ENCODE measurements around the gene RAB44. TPM values are rescaled to one million over a fixed set of nuclear protein-coding genes. Genes with fewer than 3 reads are reported as not detected.
A peak's percentile ranks its signal among the peaks of the same experiment; 100 is the strongest.

RAB44 gene
- total and polyA plus RNA-seq, 2 of the 13 experiments (the other 11 are each of a cell fraction or from before 2014, with no cell fraction given) = not detected

GRCh38 chr6:36677059-36677749 lies 20.4 kb upstream of the RAB44 start (continued):
- no peak for TF ChIP-seq ATF2 (CRISPR knock-in tag; IDR thresholded peaks at IDR 0.05)
- TF ChIP-seq NKX3-1 (CRISPR knock-in tag; IDR thresholded peaks at IDR 0.05) = 0 out of 2 replicates have a peak, but pooled peaks have one; percentile 10
- no peak for TF ChIP-seq TMF1 (CRISPR knock-in tag; IDR thresholded peaks at IDR 0.05; ENCODE audit: low read depth)
- no peak; the same call in 1 of the 2 replicates for TF ChIP-seq DNMT3B (CRISPR knock-in tag; conservative IDR thresholded peaks at IDR 0.05)
- TF ChIP-seq RXRA (CRISPR knock-in tag; IDR thresholded peaks at IDR 0.05) = no peak
- TF ChIP-seq PATZ1 (CRISPR knock-in tag; IDR thresholded peaks at IDR 0.05) = peak; percentile 17; the same call in 1 of the 2 replicates
- no peak for TF ChIP-seq CTCF (CRISPR knock-in tag; IDR thresholded peaks at IDR 0.05)
- peak; percentile 18 for TF ChIP-seq ZNF101 (CRISPR knock-in tag; IDR thresholded peaks at IDR 0.05; ENCODE audit: borderline replicate concordance, low read depth)
- TF ChIP-seq ZBTB14 (CRISPR knock-in tag; IDR thresholded peaks at IDR 0.05) = no peak
- 0 out of 2 replicates have a peak, but pooled peaks have one; percentile 47 for TF ChIP-seq POLR2AphosphoS5 (IDR thresholded peaks at IDR 0.05; ENCODE audit: low read depth, low read length)
- 0 out of 2 replicates have a peak, but pooled peaks have one; percentile 3 for TF ChIP-seq KLF9 (CRISPR knock-in tag; IDR thresholded peaks at IDR 0.05; ENCODE audit: low read depth)
- TF ChIP-seq RBM22 (optimal IDR thresholded peaks at IDR 0.05; ENCODE audit: low read length) = peak; percentile 34
- TF ChIP-seq REXO4 (CRISPR knock-in tag; IDR thresholded peaks at IDR 0.05; ENCODE audit: borderline replicate concordance) = 0 out of 2 replicates have a peak, but pooled peaks have one; percentile 27
- no peak for TF ChIP-seq ZNF280D (CRISPR knock-in tag; IDR thresholded peaks at IDR 0.05)
- TF ChIP-seq HNF1B (CRISPR knock-in tag; IDR thresholded peaks at IDR 0.05) = peak; percentile 17; the same call in 1 of the 2 replicates
- TF ChIP-seq ESRRA (CRISPR knock-in tag; IDR thresholded peaks at IDR 0.05; ENCODE audit: low read depth) = 0 out of 2 replicates have a peak, but pooled peaks have one; percentile 14
